CD4-positive, alpha-beta T cell (primary cell): ENCODE data around the gene MLXIP. TPM values are rescaled to one million over a fixed set of nuclear protein-coding genes. Genes with fewer than 3 reads are reported as not detected.

ENCODE experiments used
- ATAC-seq: fragments of 200-7000 bp; cut with Tn5 transposase; one replicate; pipeline ENCODE4 v1.10.0; 2022; ENCODE audit warnings: mild to moderate bottlenecking; ENCODE audit not compliant: poor library complexity
- CTCF ChIA-PET: fragments of 350-600 bp; sonication (Branson Sonifier 250); formaldehyde crosslinking; loops from one replicate; lab custom pipeline; 2021; ENCODE audit warnings: antibody characterized with exemption, inconsistent platforms; lab: Charles Lee
- POLR2A ChIA-PET: fragments of 350-600 bp; sonication (Branson Sonifier 250); formaldehyde crosslinking; loops from one replicate; lab custom pipeline; 2021; ENCODE audit warnings: antibody characterized with exemption, inconsistent platforms; lab: Charles Lee
- DNase-seq, 14 experiments: peaks; one replicate each; pipeline ENCODE4 v3.0.0-alpha.2; 2013 to 2020; ENCODE audit warnings: mixed read lengths in 2 of 14
- H3K27ac ChIP-seq, 2 donors: one replicate each; pipeline versions ENCODE4 v1.5.1 to v1.7.0; 2013; ENCODE audit warnings: low read length in 2 of 2, low read depth in 1 of 2, mild to moderate bottlenecking in 1 of 2
- H3K27me3 ChIP-seq, 2 experiments: 1 replicate in 1 of 2; 2 replicates in 1 of 2; pipeline versions ENCODE4 v1.6.1 to v1.7.0; 2013; ENCODE audit warnings: low read length in 2 of 2, control low read depth in 1 of 2, mild to moderate bottlenecking in 1 of 2, moderate library complexity in 1 of 2; ENCODE audit not compliant: insufficient read depth in 2 of 2, control insufficient read depth in 1 of 2
- H3K36me3 ChIP-seq: one replicate; pipeline ENCODE4 v1.6.1; 2013; ENCODE audit warnings: low read length, control low read depth; ENCODE audit not compliant: insufficient read depth
- H3K4me1 ChIP-seq: one replicate; pipeline ENCODE4 v1.6.1; 2013; ENCODE audit warnings: low read length, control low read depth; ENCODE audit not compliant: insufficient read depth
- H3K4me3 ChIP-seq: one replicate; pipeline ENCODE4 v1.5.1; 2013; ENCODE audit warnings: mild to moderate bottlenecking, low read length, moderate library complexity
- H3K9me3 ChIP-seq, 2 experiments: 1 replicate in 1 of 2; 2 replicates in 1 of 2; pipeline versions ENCODE4 v1.6.1 to v1.7.0; 2013; ENCODE audit warnings: low read length in 2 of 2, mild to moderate bottlenecking in 2 of 2, control low read depth in 1 of 2, moderate library complexity in 1 of 2; ENCODE audit not compliant: control insufficient read depth in 1 of 2, insufficient read depth in 1 of 2
- H3K27ac Mint-ChIP-seq: one replicate; pipeline ENCODE4 v1.8.0; 2020; ENCODE audit warnings: mixed read lengths
- H3K27me3 Mint-ChIP-seq: one replicate; pipeline ENCODE4 v1.8.0; 2021; ENCODE audit warnings: mixed read lengths
- H3K36me3 Mint-ChIP-seq: one replicate; pipeline ENCODE4 v1.8.0; 2021; ENCODE audit warnings: low read depth, mixed read lengths
- H3K4me1 Mint-ChIP-seq: one replicate; pipeline ENCODE4 v1.8.0; 2021; ENCODE audit warnings: low read depth, mixed read lengths
- H3K4me3 Mint-ChIP-seq: one replicate; pipeline ENCODE4 v1.8.0; 2020; ENCODE audit warnings: mild to moderate bottlenecking, mixed read lengths
- H3K9me3 Mint-ChIP-seq: one replicate; pipeline ENCODE4 v1.8.0; 2020; ENCODE audit warnings: mixed read lengths
- intact Hi-C, 2 experiments: fragments of 100-400 bp; cut with DNase I in 1 of 2; cut with micrococcal nuclease in 1 of 2; formaldehyde crosslinking; loops; one replicate each; pipeline versions ENCODE4 v1.15.1 to v1.9.0; 2023 to 2025; cut with DNase I, micrococcal nuclease
- total RNA-seq, 174 experiments: library from RNA in 2 of 174; stranded (reverse) in 2 of 174; gene quantifications; one replicate each; pipeline ENCODE4 v1.2.3 and lab custom pipeline; 2021 to 2026
- TF ChIP-seq, protein P1 (sequence below): fragments of 200-600 bp; IDR thresholded peaks from one replicate; pipeline ENCODE4 v1.8.0; 2022; ENCODE audit warnings: antibody characterized with exemption, mild to moderate bottlenecking

Gene MLXIP
- total RNA-seq, 2 experiments from 2014 or later = 98.0 to 99.3 TPM

DNA sequence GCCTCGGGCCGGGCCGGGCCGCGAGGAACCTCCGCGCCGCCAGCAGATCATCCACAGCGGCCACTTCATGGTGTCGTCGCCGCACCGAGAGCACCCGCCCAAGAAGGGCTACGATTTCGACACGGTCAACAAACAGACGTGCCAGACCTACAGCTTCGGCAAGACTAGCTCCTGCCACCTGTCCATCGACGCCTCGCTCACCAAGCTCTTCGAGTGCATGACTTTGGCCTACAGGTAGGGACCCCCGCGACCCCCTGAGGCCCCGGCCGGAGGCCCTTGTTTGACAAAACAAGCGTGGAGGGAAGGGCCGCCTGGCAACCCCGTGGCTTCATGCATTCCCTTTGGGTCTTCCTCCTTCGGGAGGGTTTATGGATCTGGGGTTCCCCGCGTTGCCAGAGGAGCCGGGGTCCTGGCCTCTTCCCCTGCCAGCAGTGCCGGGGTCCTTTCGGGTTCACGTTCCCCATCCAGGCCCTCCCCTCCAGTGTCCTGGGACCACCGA lies 526 bp downstream of the MLXIP start:
- ChIA-PET CTCF (interaction anchor here (1.0 to 1.4 kb wide), 2 partner anchors 23 to 25 kb away, joined by 3 to 6 read pairs; no protein-coding TSS in a partner anchor), POLR2A (interaction anchor here (1.0 to 5.8 kb wide), 5 partner anchors 9 to 124 kb away, joined by 3 to 110 read pairs (median 5); partner anchors contain the start of gene B3GNT4)
- DNase-seq (peak in 1 of 14 experiments; percentile 44), ATAC-seq (peak; percentile 16)
- H3K27me3 Mint-ChIP-seq = no peaks in the 10 kb centered on the region
- peaks cover 21% of the 10 kb centered on the region for H3K36me3 Mint-ChIP-seq
- peak overlapping the region; percentile 65 to 76 for H3K27ac ChIP-seq
- no peaks in the 10 kb centered on the region for H3K27me3 ChIP-seq
- intact Hi-C loops = loop anchor here in 1 of 2 experiments (2.0 to 10.0 kb wide), 3 partner anchors 24 to 1774 kb away; partner anchors contain the start of gene SIRT4
- H3K4me1 Mint-ChIP-seq = peaks cover 54% of the 10 kb centered on the region
- H3K9me3 ChIP-seq = no peaks in the 10 kb centered on the region
- peak overlapping the region; percentile 96 for H3K4me3 ChIP-seq
- TF ChIP-seq, protein P1, sequence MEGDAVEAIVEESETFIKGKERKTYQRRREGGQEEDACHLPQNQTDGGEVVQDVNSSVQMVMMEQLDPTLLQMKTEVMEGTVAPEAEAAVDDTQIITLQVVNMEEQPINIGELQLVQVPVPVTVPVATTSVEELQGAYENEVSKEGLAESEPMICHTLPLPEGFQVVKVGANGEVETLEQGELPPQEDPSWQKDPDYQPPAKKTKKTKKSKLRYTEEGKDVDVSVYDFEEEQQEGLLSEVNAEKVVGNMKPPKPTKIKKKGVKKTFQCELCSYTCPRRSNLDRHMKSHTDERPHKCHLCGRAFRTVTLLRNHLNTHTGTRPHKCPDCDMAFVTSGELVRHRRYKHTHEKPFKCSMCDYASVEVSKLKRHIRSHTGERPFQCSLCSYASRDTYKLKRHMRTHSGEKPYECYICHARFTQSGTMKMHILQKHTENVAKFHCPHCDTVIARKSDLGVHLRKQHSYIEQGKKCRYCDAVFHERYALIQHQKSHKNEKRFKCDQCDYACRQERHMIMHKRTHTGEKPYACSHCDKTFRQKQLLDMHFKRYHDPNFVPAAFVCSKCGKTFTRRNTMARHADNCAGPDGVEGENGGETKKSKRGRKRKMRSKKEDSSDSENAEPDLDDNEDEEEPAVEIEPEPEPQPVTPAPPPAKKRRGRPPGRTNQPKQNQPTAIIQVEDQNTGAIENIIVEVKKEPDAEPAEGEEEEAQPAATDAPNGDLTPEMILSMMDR = no peak
- peaks cover 3% of the 10 kb centered on the region for H3K36me3 ChIP-seq
- H3K27ac Mint-ChIP-seq = peak overlapping the region; percentile 84
- H3K9me3 Mint-ChIP-seq = no peaks in the 10 kb centered on the region
- H3K4me1 ChIP-seq = peaks cover 60% of the 10 kb centered on the region
- H3K4me3 Mint-ChIP-seq = peak overlapping the region; percentile 84

DNA sequence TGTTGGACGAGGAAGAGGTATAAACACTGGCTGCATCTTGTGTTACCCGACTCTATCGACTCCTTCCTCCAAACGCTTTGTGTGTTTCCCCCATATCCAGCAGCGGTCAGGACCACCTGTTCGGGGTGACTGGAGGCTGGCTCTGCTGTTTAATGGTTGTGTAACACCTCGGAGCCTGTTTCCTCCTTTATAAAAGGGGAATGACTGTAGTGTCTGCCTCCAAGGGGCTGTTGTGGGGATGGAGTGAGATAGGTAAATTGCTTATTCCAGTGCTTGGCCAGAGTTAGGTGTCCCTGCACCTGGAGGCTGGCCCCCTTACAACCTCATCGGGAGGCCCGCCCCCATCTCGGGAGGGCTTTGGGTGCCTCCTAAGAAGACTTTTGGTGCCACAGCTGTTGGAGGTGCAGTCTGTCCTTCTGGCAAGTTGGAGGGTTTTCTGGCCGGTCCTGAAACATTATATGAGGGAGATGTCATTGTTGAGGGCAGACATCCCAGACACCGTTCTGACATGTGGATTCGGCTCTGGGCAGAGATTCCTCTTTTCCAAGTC lies 1.1 kb downstream of the MLXIP start:
- peak overlapping the region; percentile 65 to 76 for H3K27ac ChIP-seq
- no peak for ATAC-seq
- Mint-ChIP-seq H3K4me3 (peak overlapping the region; percentile 84), H3K9me3 (no peaks in the 10 kb centered on the region), H3K27ac (peak overlapping the region; percentile 84), H3K36me3 (peaks cover 25% of the 10 kb centered on the region), H3K27me3 (no peaks in the 10 kb centered on the region), H3K4me1 (peaks cover 58% of the 10 kb centered on the region)
- H3K36me3 ChIP-seq = peaks cover 5% of the 10 kb centered on the region
- H3K27me3 ChIP-seq = no peaks in the 10 kb centered on the region
- intact Hi-C loops = loop anchor here (2.0 to 10.0 kb wide), 4 partner anchors 25 to 1775 kb away; partner anchors contain the start of gene SIRT4 (in 1 of the 2)
- CTCF ChIA-PET = interaction anchor here (2.5 kb wide), 1 partner anchor 25 kb away, joined by 11 read pairs; no protein-coding TSS in a partner anchor
- POLR2A ChIA-PET = interaction anchor here (2.0 to 5.8 kb wide), 4 partner anchors 9 to 20 kb away, joined by 13 to 110 read pairs (median 20); no protein-coding TSS in a partner anchor
- H3K4me1 ChIP-seq = peaks cover 63% of the 10 kb centered on the region
- H3K4me3 ChIP-seq = peak overlapping the region; percentile 96
- TF ChIP-seq, protein P1 = no peak
- H3K9me3 ChIP-seq = no peaks in the 10 kb centered on the region
- DNase-seq = peak in 4 of 14 experiments; percentile 32 to 43 (median 38)

DNA sequence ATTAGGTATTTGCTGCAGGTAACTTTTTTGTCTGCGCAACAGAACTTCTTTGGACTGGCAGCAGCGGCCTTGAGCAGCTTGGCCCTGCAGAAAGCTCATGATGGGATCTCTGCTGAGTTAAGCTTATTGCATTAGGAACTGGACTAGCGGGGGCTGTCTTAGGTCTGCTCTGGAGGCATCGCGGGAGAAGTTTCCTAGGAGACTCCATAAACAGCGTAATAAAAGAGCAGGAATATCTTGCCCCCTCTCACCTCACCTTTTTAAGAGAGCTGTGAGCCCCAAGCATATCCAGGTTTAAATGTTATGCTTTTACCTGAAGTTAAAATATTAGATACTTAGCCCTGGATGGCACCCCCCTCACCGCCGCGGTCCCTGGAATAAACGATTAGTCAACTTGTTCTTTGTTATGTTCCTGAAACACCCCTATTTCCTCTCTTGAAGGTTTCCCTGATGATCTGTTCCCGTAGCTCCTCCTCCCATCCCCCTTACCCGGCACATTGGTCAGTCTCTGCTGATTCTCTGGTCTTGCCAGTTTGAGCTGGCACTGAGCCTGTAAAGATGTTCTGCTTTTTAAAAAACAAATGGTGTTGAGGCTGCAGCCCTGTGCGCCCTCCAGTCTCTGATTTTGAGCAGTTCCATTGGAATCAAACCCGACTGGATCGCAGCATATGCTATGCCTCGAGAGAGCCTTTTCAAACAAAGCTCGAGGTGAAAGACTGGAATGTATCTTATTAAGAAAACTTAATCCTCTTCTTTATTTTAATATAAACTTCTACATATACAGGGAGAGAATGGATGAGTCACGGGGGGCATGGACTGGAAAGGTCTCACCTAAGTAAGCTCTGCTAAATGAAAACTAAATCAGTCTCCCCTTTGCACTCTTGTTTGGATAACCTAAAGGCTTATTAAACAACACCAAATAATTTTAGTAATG lies 1.9 kb downstream of the MLXIP start:
- intact Hi-C loops = loop anchor here in 1 of 2 experiments (5.0 kb wide), 1 partner anchor 42 kb away; no protein-coding TSS in a partner anchor
- peak overlapping the region; percentile 76 to 79 for H3K27ac ChIP-seq
- peak overlapping the region; percentile 96 for H3K4me3 ChIP-seq
- H3K27me3 ChIP-seq = no peaks in the 10 kb centered on the region
- DNase-seq (peak in 3 of 14 experiments; percentile 46 to 61 (median 54)), ATAC-seq (no peak)
- no peaks in the 10 kb centered on the region for H3K9me3 Mint-ChIP-seq
- peak overlapping the region; percentile 84 for H3K27ac Mint-ChIP-seq
- H3K4me3 Mint-ChIP-seq = peak overlapping the region; percentile 84
- H3K27me3 Mint-ChIP-seq = no peaks in the 10 kb centered on the region
- peaks cover 67% of the 10 kb centered on the region for H3K4me1 ChIP-seq
- peaks cover 9% of the 10 kb centered on the region for H3K36me3 ChIP-seq
- no peaks in the 10 kb centered on the region for H3K9me3 ChIP-seq
- ChIA-PET POLR2A (interaction anchor here (0.6 to 5.8 kb wide), 8 partner anchors 8 to 890 kb away, joined by 3 to 110 read pairs (median 10); no protein-coding TSS in a partner anchor), CTCF (interaction anchor here (0.6 to 2.5 kb wide), 5 partner anchors 8 to 27 kb away, joined by 3 to 11 read pairs (median 4); no protein-coding TSS in a partner anchor)
- peaks cover 64% of the 10 kb centered on the region for H3K4me1 Mint-ChIP-seq
- H3K36me3 Mint-ChIP-seq = peaks cover 25% of the 10 kb centered on the region
- TF ChIP-seq, protein P1 = no peak
